MM.1S (cell line): ENCODE results near the gene CDH12.

Experiments used
- DNase-seq: peaks from one replicate; pipeline ENCODE4 v3.0.0-alpha.2; 2015
- H2AFZ ChIP-seq: fragments of 300-600 bp; sonication (generic); 2 replicates; pipeline ENCODE4 v1.6.0; 2016; ENCODE audit warnings: antibody characterized with exemption, low read length
- H3F3A ChIP-seq: fragments of 300-600 bp; sonication (generic); 2 replicates; pipeline ENCODE4 v1.6.1; 2016; ENCODE audit warnings: mild to moderate bottlenecking, antibody characterized with exemption, low read length, moderate library complexity, mixed read lengths; ENCODE audit not compliant: insufficient read depth
- H3K27ac ChIP-seq: fragments of 300-600 bp; sonication (generic); 2 replicates; pipeline ENCODE4 v1.5.1; 2016; ENCODE audit warnings: mild to moderate bottlenecking, low read length
- H3K27me3 ChIP-seq: fragments of 300-600 bp; sonication (generic); replicated peaks from 2 replicates; pipeline ENCODE4 v1.6.0; 2016; ENCODE audit warnings: low read length; ENCODE audit not compliant: insufficient read depth
- H3K36me3 ChIP-seq: fragments of 300-600 bp; sonication (generic); replicated peaks from 2 replicates; pipeline ENCODE4 v1.6.1; 2016; ENCODE audit warnings: mild to moderate bottlenecking, low read length, mixed read lengths; ENCODE audit not compliant: insufficient read depth
- H3K4me1 ChIP-seq: fragments of 300-600 bp; sonication (generic); 2 replicates; pipeline ENCODE4 v1.6.1; 2016; ENCODE audit warnings: low read length, mixed read lengths
- H3K4me2 ChIP-seq: fragments of 300-600 bp; sonication (generic); 2 replicates; pipeline ENCODE4 v1.6.0; 2016; ENCODE audit warnings: low read depth, low read length
- H3K4me3 ChIP-seq: fragments of 300-600 bp; sonication (generic); 2 replicates; pipeline ENCODE4 v1.5.1; 2016; ENCODE audit warnings: low read length, mixed read lengths
- H3K79me2 ChIP-seq: fragments of 300-600 bp; sonication (generic); 2 replicates; pipeline ENCODE4 v1.6.1; 2016; ENCODE audit warnings: mixed run types, low read length, mixed read lengths
- H3K9ac ChIP-seq: fragments of 300-600 bp; sonication (generic); 2 replicates; pipeline ENCODE4 v1.6.1; 2016; ENCODE audit warnings: low read length, mixed read lengths
- H3K9me2 ChIP-seq: fragments of 300-600 bp; sonication (generic); replicated peaks from 2 replicates; pipeline ENCODE4 v1.6.1; 2016; ENCODE audit warnings: mild to moderate bottlenecking, low read length, mixed read lengths; ENCODE audit not compliant: insufficient read depth
- H3K9me3 ChIP-seq: fragments of 300-600 bp; sonication (generic); replicated peaks from 2 replicates; pipeline ENCODE4 v1.6.1; 2016; ENCODE audit warnings: mild to moderate bottlenecking, low read length, mixed read lengths; ENCODE audit not compliant: insufficient read depth
- H4K20me1 ChIP-seq: fragments of 300-600 bp; sonication (generic); 2 replicates; pipeline ENCODE4 v1.6.1; 2016; ENCODE audit warnings: mild to moderate bottlenecking, low read length, moderate library complexity, mixed read lengths; ENCODE audit not compliant: insufficient read depth
- EZH2 ChIP-seq: fragments of 300-600 bp; sonication (generic); optimal IDR thresholded peaks from 2 replicates; pipeline ENCODE3; 2017; ENCODE audit warnings: low read depth, mild to moderate bottlenecking, antibody characterized with exemption, low read length, mixed read lengths
- EZH2phosphoT487 ChIP-seq: fragments of 300-600 bp; sonication (generic); IDR thresholded peaks from 2 replicates; pipeline ENCODE4 v1.6.1; 2018; ENCODE audit warnings: antibody characterized with exemption, low read length
- TF ChIP-seq, protein P1 (sequence below): fragments of 300-600 bp; sonication (generic); IDR thresholded peaks from 2 replicates; pipeline ENCODE4 v1.5.1; 2016; ENCODE audit warnings: antibody characterized with exemption, low read length, mixed read lengths

The CDH12 gene

DNA sequence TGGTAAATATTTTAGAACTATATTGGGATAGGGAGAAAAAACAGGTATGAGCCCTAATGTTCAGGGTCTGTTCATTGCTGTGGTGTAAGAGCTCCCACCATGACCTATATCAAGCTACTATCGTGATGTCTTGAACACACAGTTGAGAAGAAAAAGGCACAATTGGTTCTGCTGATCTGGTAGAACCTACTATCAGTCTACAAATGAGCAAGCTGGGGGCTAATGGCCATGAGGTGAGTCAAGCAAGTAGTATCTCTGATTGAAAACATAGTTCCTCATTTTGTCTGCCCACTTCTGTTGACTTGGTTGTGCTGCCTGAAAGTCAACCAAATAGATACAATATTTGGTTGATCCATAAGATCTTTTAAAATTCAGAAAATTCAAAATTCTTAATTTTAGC lies 1026.3 kb downstream of the CDH12 start:
- no peaks in the 10 kb centered on the region for H3K4me1 ChIP-seq
- no peak for DNase-seq
- no peak overlapping the region for H3K9ac ChIP-seq
- TF ChIP-seq EZH2phosphoT487 (no peak), EZH2 (no peak)
- TF ChIP-seq, protein P1, sequence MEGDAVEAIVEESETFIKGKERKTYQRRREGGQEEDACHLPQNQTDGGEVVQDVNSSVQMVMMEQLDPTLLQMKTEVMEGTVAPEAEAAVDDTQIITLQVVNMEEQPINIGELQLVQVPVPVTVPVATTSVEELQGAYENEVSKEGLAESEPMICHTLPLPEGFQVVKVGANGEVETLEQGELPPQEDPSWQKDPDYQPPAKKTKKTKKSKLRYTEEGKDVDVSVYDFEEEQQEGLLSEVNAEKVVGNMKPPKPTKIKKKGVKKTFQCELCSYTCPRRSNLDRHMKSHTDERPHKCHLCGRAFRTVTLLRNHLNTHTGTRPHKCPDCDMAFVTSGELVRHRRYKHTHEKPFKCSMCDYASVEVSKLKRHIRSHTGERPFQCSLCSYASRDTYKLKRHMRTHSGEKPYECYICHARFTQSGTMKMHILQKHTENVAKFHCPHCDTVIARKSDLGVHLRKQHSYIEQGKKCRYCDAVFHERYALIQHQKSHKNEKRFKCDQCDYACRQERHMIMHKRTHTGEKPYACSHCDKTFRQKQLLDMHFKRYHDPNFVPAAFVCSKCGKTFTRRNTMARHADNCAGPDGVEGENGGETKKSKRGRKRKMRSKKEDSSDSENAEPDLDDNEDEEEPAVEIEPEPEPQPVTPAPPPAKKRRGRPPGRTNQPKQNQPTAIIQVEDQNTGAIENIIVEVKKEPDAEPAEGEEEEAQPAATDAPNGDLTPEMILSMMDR = no peak
- H2AFZ ChIP-seq = no peak overlapping the region
- H3K36me3 ChIP-seq = no peaks in the 10 kb centered on the region
- H3K9me2 ChIP-seq = no peaks in the 10 kb centered on the region
- no peaks in the 10 kb centered on the region for H3F3A ChIP-seq
- H3K27ac ChIP-seq = no peak overlapping the region
- H4K20me1 ChIP-seq = no peaks in the 10 kb centered on the region
- H3K9me3 ChIP-seq = no peaks in the 10 kb centered on the region
- no peak overlapping the region for H3K4me3 ChIP-seq
- no peak overlapping the region for H3K4me2 ChIP-seq
- H3K27me3 ChIP-seq = no peaks in the 10 kb centered on the region
- H3K79me2 ChIP-seq = no peaks in the 10 kb centered on the region

DNA sequence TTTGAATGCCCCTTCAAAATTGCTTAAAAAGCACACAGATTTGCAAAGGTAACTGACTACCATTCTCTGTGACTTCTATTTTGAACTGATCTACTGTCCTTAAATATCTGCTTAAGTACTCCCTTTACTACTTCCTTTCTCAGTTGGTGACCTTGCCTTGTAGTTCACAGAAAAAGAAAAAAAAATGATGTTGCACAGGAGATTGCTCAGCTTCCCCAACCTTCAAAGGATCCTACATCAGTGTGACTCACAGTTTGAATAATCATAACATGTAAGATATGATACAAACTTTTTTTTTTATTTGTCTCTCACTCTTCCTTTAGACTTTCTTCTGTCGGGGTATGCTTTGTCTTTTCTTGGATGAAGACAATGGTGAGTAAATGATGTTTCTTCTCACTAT lies 1029.6 kb downstream of the CDH12 start:
- Histone ChIP-seq H3K4me3 (no peak overlapping the region), H3F3A (no peaks in the 10 kb centered on the region), H3K9me3 (no peaks in the 10 kb centered on the region), H3K79me2 (no peaks in the 10 kb centered on the region), H3K27me3 (no peaks in the 10 kb centered on the region), H4K20me1 (no peaks in the 10 kb centered on the region), H3K4me1 (no peaks in the 10 kb centered on the region), H3K27ac (no peak overlapping the region), H3K9ac (no peak overlapping the region), H3K36me3 (no peaks in the 10 kb centered on the region), H3K9me2 (no peaks in the 10 kb centered on the region), H3K4me2 (no peak overlapping the region), H2AFZ (no peak overlapping the region)
- DNase-seq = no peak
- TF ChIP-seq EZH2phosphoT487 (no peak), EZH2 (no peak)
- TF ChIP-seq, protein P1 = no peak

DNA sequence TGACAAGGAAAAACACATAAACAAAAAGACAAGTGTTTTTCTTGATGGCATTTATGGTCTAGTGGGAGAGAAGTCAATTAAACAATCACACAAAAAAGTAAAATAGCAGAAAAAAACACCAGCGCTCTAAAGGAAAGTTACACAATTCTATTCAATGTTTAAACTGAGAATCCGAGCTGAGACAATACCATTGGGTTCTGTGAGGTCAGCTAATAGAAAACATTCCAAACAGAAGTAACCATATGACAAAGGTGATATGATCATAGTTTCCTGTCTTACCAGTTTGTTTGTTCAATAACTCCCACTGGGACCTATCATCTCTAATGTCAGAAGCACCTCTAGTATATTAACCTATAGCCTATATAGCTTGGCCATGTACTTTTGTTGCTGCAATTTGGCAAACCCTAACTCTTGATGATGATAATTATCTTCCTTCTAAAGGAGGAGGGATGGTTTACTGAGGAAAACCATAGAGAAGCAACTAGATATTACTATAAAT lies 1030.0 kb downstream of the CDH12 start:
- TF ChIP-seq EZH2 (no peak), EZH2phosphoT487 (no peak)
- TF ChIP-seq, protein P1 = no peak
- H3K4me2 ChIP-seq = no peak overlapping the region
- no peaks in the 10 kb centered on the region for H3K27me3 ChIP-seq
- no peaks in the 10 kb centered on the region for H3K9me2 ChIP-seq
- no peak overlapping the region for H3K4me3 ChIP-seq
- H3K9me3 ChIP-seq = no peaks in the 10 kb centered on the region
- no peak for DNase-seq
- no peaks in the 10 kb centered on the region for H3K4me1 ChIP-seq
- no peaks in the 10 kb centered on the region for H4K20me1 ChIP-seq
- H2AFZ ChIP-seq = no peak overlapping the region
- no peak overlapping the region for H3K9ac ChIP-seq
- H3K27ac ChIP-seq = no peak overlapping the region
- no peaks in the 10 kb centered on the region for H3K79me2 ChIP-seq
- H3K36me3 ChIP-seq = no peaks in the 10 kb centered on the region
- H3F3A ChIP-seq = no peaks in the 10 kb centered on the region
